ENCODE results near the gene GPBP1L1. TPM values are rescaled to one million over a fixed set of nuclear protein-coding genes. Genes with fewer than 3 reads are reported as not detected.
A peak's percentile ranks its signal among the peaks of the same experiment; 100 is the strongest.

The GPBP1L1 gene
- total and polyA plus RNA-seq, 9 of the 15 experiments (the other 6 are each of a cell fraction or from before 2014, with no cell fraction given), result 86.0 to 216 (median 138) TPM

GRCh38 chr1:45686288-45687013 is at the start of gene GPBP1L1 (continued):
- TF ChIP-seq CHD7 (IDR thresholded peaks at IDR 0.05; ENCODE audit: low read depth, low read length) (no peak), NCOA6 (IDR thresholded peaks at IDR 0.05) (no peak; the same call in 1 of the 2 replicates), FOXK1 (CRISPR knock-in tag; IDR thresholded peaks at IDR 0.05; ENCODE audit: borderline replicate concordance) (peak; percentile 61; the same call in 1 of the 2 replicates), ATF4 (CRISPR knock-in tag; IDR thresholded peaks at IDR 0.05) (no peak), KAT8 (IDR thresholded peaks at IDR 0.05; ENCODE audit: low read depth) (peak; percentile 76; the same call in 1 of the 2 replicates), E2F3 (CRISPR knock-in tag; IDR thresholded peaks at IDR 0.05) (peak; percentile 28; the same call in 1 of the 2 replicates), GATA2 (CRISPR knock-in tag; IDR thresholded peaks at IDR 0.05) (no peak)
- TF ChIP-seq, protein P1, sequence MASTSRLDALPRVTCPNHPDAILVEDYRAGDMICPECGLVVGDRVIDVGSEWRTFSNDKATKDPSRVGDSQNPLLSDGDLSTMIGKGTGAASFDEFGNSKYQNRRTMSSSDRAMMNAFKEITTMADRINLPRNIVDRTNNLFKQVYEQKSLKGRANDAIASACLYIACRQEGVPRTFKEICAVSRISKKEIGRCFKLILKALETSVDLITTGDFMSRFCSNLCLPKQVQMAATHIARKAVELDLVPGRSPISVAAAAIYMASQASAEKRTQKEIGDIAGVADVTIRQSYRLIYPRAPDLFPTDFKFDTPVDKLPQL (IDR thresholded peaks at IDR 0.05; ENCODE audit: extremely low read depth, insufficient read length), result peak; percentile 61

All from K562 (cell line).